Measurements from ENCODE around the gene TRIM47. TPM values are rescaled to one million over a fixed set of nuclear protein-coding genes. Genes with fewer than 3 reads are reported as not detected.

TRIM47 gene, protein sequence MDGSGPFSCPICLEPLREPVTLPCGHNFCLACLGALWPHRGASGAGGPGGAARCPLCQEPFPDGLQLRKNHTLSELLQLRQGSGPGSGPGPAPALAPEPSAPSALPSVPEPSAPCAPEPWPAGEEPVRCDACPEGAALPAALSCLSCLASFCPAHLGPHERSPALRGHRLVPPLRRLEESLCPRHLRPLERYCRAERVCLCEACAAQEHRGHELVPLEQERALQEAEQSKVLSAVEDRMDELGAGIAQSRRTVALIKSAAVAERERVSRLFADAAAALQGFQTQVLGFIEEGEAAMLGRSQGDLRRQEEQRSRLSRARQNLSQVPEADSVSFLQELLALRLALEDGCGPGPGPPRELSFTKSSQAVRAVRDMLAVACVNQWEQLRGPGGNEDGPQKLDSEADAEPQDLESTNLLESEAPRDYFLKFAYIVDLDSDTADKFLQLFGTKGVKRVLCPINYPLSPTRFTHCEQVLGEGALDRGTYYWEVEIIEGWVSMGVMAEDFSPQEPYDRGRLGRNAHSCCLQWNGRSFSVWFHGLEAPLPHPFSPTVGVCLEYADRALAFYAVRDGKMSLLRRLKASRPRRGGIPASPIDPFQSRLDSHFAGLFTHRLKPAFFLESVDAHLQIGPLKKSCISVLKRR
- total RNA-seq (2014; rRNA removed; shearing (Covaris generic)) = 12.9 and 13.5 TPM in 2 replicates

DNA sequence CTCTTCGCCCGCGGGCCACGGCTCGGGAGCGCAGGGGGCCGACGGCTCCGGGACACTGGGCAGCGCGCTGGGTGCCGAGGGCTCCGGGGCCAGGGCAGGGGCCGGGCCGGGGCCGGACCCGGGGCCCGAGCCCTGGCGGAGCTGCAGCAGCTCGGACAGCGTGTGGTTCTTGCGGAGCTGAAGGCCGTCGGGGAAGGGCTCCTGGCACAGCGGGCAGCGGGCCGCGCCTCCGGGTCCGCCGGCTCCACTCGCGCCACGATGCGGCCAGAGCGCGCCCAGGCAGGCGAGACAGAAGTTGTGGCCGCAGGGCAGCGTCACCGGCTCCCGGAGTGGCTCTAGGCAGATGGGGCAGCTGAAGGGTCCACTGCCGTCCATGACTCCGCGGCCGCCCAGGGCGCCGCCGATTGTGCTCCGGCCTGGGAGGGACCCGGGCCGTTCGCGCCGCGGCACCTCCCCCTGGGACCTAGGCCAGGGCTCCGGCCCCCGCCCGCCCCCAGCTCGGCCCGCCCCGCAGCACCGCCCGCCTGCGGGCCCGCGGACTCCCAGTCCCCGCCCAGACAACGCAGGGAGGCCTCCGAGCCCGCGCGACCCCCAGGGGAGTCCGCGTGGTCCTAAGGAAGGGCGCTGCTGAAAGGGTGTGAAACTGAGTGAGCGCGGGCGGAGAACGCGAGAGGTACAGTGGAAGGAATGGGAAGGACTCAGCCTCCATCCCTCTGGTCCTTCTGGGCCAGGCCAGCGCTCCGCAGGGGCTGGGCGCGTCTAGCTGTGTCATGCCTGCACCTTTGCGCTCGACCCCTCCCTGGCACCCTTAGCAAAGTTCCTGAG lies at the start of gene TRIM47:
TSS of gene TRIM47 (minus strand) at position 408 of the 825 bp plus-strand sequence. CDS start at position 375, 33 bp downstream.
- no peak for DNase-seq (ENCODE audit: low spot score)

DNA sequence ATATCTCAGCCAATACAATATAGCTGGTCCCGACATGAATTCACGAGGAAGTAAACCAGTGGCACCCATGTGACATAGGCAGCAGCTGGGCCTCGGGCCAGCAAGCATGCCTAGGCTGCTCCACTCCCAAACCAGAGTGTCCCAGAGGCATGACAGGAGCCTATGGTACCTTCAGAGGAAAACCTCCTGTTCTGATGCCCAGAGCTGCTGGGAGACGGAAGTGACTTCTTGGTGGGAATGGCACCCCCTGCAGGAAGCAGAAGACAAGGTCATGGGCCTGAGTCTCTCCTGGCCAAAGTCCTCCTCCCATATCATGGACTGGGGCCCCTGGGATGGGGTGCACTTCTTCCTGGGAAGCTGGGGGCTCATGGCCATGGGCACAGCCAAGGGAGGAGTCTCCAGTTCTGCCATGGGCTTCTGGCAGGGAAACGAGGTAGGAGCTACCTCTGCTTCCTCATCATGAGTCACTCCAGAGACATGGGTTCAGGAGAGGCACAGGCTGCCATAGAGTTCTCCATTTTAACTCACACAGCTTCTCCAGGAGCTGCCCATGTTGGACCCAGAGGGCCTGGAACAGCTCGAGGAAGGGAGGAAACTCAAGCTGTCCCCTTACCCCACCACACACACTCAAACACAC lies 49.0 kb upstream of the TRIM47 start:
- no peak for DNase-seq (ENCODE audit: low spot score)

DNA sequence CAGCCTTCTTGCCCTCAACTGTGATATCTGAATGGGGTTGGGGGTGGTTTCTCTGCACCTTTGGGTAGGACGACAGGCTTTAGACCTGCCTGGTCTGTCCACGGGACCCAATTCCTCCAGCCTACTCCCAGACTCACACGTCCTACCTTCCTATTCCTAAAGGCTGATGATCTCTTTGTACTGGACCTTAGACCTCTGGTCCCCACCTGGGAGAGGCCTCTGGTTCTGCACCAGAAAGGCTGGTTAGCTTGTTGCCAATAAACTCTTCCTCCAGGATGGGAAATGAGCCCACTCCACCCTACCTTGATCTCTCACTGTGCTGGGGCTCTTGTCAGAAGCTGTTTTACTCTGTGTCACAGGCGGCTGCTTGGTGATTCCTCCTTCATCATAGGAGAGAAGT lies 48.1 kb upstream of the TRIM47 start:
- DNase-seq (ENCODE audit: low spot score) = no peak

DNA sequence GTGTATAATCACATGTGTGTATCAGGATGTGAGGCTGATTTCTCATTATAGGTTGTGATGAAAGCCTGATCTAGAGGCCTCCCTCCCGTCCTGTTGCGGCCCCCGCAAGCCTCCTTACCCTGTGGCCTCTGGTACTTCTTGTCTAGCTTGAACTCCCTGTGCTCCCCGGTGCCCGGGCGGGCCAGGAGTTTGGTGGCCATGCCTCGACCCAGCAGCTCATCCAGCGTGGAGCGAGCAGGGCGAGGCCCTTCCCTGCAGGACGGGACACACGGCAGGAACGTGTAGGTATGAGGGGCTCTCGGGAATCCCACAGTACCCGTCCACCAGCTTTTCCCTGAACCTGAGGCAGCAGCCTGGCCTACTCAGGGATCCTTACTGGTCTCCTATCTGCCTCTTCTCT lies 47.5 kb upstream of the TRIM47 start:
- no peak for DNase-seq (ENCODE audit: low spot score)

DNA sequence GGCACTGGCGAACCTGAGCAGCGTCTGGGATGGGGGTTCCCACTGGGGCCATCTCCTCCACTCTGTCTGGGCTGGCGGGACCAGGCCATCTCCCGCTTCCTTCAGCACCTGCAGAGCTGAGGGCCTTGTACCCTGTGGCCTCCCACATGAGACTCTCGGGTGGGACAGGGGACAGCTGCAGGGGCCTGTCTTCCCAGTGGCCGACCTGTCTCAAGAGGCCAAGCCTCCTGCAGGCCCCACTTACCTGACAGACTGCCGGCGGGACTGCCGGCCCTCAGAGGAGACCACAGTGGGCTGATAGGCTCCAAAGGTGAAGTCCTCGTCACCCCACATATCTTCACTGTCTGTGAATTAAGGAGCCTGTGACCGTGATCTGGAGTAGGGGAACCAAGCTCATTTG lies 46.7 kb upstream of the TRIM47 start:
- DNase-seq (ENCODE audit: low spot score) = no peak

DNA sequence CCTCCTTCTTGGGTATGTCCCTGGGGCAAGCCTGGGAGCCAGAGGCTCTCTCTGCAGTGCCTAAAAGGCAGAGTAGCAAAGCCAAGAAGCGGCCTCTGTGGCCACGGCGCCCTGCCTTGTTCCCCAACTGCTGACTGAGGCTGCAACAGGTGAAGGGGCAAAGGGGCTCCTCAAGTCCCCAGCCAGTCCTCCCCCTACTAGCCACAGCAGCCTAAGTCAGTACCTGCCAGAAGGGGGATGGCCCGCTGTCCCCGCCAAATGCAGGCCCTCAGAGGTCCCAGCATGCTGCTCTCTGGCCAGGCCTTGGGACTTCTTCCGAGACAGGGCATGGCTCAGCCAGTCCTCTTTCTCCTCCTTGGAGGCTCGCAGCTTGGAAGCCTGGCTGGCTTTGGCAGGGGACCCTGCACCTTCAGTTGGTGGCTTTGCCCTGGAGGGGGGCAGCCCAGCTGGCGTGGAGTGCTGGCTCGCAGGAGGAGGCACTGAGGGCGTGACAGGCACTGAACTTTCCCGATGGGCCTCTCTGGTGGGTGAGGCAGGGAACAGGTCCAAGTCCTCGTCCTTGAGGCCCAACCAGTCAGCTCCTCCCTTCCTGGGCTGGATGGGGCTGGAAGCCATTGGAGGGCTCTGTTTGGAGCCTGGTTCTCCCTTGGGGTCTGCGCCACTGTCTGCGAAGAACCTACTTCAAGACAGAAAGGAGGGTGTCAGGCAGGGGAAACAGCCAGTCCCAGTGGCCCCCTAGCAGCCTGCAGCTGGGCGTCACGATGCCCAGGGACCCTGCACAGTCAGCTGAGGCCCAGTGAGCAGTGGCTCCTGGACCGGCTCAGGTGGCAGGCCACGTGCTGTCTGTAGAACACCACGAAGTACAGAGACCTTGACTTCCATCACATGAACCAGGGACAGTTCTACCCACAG lies 44.8 kb upstream of the TRIM47 start:
- no peak for DNase-seq (ENCODE audit: low spot score)

DNA sequence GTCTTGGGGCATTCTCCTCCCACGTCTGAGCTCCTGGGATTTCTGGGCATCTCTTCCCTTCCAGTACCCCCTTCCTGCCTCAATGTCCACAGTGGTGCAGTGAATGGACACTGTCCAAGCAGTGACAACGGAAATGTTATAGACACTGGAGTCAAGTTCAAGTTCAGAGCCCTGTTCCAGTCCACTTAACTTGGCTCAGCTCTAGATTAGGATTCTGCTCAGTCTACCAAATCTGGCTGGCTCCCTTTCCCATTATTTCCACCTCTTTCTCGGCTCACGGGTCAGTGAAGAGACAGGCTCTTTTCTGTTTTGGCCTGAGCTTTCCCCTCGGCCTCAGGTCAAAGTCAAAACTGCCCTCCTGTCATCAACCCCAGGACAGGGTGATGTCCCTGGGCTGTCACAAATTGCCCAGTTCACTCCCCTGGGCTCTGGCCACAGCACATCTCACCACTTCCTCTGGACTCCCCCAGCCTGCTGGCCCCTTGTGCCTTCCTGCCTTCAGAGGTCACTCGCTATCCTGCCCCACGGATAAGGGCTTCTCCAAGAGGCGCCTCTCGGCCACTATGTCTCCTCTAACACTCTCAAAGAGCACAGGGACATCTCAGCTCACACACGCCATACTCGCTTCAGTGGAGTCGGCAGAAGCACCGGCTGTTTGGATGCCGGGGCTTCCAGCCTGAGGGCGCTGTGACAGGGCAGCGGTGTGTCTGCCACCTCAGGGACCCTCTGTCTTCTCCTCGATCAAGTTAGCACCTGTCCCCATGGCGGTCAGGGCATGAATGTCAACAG lies 44.0 kb upstream of the TRIM47 start:
- DNase-seq (ENCODE audit: low spot score) = no peak

DNA sequence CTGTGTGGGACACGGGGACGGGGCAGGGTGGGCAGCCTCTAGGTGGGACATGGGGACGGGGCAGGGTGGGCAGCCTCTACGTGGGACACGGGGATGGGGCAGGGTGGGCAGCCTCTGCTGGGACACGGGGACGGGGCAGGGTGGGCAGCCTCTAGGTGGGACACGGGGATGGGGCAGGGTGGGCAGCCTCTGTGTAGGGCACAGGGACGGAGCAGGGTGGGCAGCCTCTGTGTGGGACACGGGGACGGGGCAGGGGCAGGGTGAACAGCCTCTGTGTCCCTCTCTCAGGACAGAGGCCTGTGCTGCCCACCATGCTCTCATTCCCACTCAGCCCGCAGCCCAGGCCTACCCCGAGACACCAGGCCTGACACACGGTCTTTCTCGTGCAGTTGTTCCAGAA lies 43.2 kb upstream of the TRIM47 start:
- DNase-seq (ENCODE audit: low spot score) = no peak

DNA sequence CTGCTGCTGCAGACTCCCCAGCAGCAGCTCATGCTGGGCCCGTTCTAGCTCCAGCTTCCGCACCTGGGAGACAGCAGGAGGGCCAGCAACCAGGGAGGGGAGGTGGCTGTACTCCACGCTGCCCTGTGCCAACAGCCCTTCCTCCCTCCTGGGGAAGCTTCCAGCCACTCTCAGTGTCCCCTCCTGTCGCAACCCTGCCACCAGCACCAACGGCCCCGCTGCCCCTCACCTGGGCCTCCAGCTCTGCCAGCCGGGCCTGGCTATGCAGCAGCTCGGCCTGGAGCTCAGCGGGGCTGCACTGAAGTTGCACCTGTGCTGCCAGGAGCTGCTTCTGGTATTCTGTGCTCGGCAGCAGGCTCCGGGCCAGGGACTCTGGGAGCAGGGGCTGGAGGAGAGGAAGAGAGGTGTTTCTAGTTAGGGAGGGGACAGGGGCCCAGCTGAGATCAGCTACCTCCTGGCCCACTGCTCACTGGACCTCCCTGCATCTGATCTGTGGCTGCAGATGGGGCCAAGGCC lies 41.7 kb upstream of the TRIM47 start:
- DNase-seq (ENCODE audit: low spot score) = no peak

DNA sequence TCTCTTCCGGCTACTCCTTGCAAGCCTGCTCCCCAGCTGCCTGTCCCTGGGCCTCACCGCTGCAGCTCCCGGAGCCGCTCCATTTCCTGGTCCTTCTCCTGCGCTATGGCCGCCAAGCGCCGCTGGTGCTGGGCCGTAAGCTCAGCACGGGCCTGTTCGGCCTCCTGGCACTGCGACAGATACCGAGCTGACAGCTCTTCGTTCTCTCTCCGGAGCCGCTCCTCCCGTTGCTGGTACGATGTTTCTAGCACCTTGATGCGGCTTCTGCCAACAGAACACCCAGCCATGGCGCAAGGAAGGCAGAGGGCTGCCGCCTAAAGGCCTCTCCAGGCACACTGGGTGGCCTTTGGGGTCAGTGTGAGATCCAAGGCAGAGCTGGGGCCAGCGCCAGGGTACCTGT lies 41.2 kb upstream of the TRIM47 start:
- DNase-seq (ENCODE audit: low spot score) = no peak

DNA sequence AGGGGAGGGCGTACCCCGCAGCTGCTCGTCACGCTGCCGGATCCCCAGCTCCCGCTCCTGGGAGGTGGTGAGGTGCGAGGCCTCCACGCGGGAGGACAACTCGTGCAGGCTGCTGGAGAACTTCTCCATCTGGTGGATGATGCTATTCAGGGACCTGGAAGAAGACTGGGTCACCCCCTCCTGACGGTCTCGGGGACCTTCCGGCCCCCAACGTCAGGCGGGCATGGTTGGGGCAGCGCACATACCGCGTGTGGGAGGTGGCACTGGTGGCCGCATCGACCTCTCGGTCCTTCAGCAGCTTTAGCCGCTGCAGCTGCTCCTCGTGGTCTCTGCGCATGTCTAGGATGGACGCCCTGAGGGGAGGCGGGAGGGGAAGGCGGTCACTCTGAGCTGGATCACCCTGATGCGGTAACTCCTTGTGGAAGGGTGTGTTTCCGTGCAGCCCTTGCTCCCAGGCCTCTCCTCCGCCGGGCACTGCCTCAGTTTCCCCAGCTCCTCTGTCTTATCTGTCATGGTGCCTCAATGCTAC lies 39.6 kb upstream of the TRIM47 start:
- peak; percentile 6 for DNase-seq (ENCODE audit: low spot score)

DNA sequence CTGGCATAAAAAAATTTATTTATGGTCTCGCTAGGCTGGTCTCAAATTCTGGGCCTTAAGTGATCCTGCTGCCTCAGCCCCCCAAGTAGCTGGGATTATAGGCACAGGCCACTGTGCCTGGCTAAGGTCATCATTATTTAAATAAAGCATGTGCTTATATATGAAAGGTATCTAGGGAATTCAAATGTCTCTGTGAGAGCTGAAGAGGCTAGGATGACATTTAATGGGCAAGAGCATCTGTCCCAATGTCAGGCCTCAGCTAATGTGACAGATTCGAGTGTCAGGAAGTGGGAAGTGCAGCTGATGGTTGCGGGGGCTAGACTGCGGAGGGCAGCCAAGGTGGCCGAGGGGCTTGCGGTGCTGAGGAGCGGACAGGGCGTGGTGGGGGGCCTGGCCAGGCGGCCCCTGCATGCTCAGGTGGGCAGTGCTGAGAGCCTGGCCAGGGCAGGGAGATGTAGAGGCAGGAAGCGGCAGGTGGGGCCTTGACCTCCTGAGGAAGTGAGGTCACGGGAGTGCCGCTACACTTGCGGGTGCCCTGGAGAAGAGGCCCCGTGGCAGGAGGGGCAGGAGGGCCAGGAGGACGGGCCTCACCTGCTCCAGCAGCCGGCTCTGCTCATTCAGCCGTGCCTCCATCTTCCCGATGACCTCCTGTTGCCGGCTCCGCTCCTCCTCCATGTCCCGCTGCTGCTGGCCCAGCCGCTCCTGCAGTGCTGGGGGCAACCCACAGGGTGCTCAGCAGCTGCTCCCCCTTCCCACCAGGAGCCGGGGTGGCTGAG lies 38.9 kb upstream of the TRIM47 start:
- DNase-seq (ENCODE audit: low spot score) = no peak

DNA sequence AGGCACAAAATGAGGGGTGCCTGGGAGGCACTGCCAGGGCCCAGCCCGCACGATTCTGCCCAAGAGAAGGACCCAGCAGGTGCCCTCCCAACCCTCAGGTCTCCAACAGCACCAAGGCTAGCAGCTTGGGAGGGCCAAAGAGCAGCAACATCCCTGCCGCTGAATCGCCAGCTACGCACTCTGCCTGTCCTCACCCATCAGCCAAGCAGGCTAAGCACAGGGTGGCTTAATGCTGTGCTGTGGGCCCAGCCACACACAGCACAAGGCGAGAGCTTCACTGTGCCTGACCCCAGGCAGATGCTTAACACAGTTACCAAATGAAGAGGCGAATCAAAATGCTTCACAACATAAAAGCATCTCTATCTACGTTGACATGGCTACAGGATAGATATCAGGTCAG lies 36.9 kb upstream of the TRIM47 start:
- no peak for DNase-seq (ENCODE audit: low spot score)

DNA sequence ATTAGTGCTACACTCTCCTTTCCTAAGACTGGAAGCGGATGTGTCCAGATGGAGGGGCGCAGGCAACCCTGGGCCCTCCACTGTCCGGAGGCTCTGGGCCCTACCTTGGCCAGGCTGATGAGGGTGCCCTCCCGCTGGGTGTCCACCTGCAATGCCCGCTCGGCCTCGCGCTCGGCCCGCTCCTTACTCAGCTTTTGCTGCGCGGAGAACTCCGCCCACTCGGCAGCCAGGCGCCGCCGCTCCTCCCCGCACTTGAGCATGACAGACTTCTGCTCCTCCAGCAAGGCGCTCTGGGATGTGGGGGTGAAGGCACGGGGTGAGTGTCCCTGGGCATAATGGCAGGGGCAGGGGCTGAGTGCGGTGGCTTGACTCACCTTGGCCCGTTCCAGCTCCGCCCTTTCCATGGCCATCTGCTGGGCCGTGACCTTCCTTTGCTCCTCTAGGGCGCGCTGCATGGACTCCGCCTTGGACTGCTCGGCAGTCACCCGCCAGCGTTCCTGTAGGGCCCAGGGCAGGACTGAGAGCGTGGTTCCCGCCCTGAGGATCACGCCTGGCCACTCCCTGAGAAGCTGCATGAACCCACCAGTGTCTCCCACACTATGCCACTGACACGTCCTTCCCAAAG lies 36.4 kb upstream of the TRIM47 start:
- DNase-seq (ENCODE audit: low spot score) = peak; percentile 5

DNA sequence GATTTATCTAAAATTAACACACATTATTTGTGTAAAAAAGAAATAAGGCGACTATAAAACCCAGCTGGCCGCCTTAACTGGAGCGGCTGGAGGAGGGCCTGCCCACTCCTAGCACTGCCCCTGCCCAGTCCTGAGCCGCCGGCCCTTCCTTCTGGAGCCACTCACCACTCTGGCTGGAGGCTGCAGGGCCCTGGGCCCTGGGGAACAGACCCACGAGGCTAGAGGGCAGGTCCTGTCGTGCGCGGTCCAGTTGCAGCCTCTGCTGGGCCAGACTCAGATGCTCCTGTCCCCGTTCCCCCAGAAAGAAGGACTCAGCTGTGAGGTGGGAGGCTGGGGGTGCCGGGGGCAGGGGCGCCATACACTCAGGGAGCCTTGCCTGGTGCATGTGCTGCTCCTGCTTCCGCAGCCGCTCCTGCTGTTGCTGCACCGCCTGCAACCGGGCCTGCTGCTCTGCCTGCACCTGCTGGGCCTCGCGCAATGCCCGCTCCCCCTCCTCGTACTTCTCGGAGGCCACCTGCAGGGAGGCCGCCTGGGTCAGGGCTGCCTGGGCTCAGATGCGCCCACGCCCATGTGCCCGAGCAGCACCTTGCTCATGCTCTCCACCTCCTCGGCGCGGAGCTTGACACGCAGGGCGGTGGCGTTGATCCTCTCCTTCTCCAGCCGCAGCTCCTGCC lies 35.3 kb upstream of the TRIM47 start:
- DNase-seq (ENCODE audit: low spot score) = no peak

DNA sequence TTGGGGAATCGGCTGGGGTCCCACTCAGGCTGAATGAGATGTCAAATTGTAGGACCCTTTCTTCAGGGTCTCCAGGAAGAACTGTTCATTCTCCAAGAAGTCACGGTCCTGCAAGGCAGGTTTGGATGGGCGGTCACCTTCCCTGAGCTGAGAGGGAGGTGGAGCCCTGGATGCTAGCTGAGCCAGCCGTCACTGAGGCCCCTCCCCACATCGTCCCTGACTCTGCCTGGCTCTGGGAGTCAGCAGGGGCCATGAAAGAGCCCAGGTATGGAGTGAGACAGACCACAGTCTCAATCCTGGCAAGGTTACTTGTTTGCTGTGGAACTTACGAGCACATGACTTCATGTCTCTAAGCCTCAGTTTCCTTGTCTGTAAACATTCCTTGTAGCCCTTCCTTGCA lies 32.3 kb upstream of the TRIM47 start:
- no peak for DNase-seq (ENCODE audit: low spot score)

DNA sequence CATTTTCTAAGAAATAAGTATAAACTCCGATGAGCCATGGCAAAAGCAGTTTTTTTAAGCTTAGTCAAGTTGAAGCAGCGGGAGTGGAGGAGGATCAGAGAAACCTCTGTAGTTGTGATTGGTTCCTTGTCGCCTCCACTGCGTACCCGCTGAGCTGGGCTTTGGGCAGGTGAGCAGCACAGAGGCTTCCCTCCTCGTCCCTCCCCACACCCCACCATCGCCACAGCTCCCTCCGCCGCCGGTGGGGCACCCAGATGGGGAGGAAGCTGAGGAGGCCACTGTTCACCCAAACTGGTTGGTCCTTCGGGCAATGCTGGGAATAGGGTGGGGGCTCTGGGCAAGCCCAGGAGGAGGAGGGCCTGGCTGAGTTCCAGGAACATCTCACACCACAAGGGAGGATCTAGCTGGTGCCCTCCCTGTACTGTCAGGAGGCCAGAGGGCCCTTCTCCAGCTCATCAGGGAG lies 31.5 kb upstream of the TRIM47 start:
- no peak for DNase-seq (ENCODE audit: low spot score)

All from H4 (cell line).